Nephron (organoid): ENCODE data around the gene COL1A1.

Experiments
- H3K27ac Mint-ChIP-seq, 3 experiments: 2 replicates each; pipeline ENCODE4 v1.8.0; 2020; ENCODE audit warnings: mixed read lengths in 3 of 3, mild to moderate bottlenecking in 2 of 3, moderate library complexity in 1 of 3
- H3K27me3 Mint-ChIP-seq: 2 replicates; pipeline ENCODE4 v1.8.0; 2021; ENCODE audit warnings: low read depth, mild to moderate bottlenecking, moderate library complexity, mixed read lengths
- H3K36me3 Mint-ChIP-seq: 2 replicates; pipeline ENCODE4 v1.8.0; 2020; ENCODE audit warnings: low read depth, mixed read lengths
- H3K4me1 Mint-ChIP-seq: 2 replicates; pipeline ENCODE4 v1.8.0; 2020; ENCODE audit warnings: mixed read lengths
- H3K4me3 Mint-ChIP-seq, 3 experiments: 2 replicates each; pipeline ENCODE4 v1.8.0; 2020; ENCODE audit warnings: mild to moderate bottlenecking in 3 of 3, mixed read lengths in 3 of 3, moderate library complexity in 2 of 3
- H3K9me3 Mint-ChIP-seq: 2 replicates; pipeline ENCODE4 v1.8.0; 2020; ENCODE audit warnings: mixed read lengths
- TF ChIP-seq, protein P1 (sequence below), 3 experiments: fragments of 200-600 bp; sonication (generic); IDR thresholded peaks; one replicate each; pipeline ENCODE4 v1.5.0; 2021; ENCODE audit warnings: antibody characterized with exemption in 3 of 3; ENCODE audit not compliant: unreplicated experiment in 3 of 3

Gene COL1A1

DNA sequence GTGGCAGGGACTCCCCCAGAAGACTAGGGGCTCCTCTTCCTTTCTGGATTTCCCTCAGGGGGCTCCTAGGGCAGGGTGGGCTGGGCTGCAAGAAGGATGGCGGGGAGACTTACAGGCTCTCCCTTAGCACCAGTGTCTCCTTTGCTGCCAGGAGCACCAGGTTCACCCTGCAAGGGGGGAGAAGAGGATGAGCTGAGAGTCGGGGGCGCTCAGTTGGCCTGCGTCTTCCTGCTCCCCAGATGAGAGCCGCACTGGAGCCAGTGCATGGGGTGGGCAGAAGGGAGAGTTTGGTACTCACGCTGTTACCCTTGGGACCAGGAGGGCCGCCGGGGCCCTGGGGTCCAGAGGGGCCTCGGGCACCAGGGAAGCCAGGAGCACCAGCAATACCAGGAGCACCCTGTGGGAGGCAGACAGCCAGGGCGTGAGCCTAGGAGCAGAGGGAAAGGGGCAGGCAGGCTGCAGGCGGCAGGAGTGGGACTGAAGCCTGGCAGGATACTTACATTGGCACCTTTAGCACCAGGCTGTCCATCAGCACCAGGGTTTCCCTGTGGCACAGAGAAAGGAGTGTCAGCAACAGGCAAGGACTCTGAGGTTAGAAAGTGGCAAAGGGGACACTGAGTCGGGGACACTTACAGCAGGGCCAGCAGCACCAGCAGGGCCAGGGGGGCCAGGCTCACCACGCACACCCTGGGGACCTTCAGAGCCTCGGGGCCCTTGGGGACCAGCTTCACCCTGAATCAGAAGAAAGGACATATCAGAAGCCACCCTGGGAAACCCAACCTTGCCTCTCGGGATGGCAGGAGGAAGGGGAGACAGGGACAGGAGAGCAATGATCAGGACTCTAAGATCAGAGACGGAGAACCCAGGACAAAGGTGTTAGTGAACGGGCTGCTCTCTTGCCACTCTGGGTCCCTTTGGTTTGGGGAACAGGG is 6.2 kb downstream of the COL1A1 start:
- Mint-ChIP-seq H3K36me3 (peaks cover 58% of the 10 kb centered on the region), H3K27me3 (peaks cover 14% of the 10 kb centered on the region), H3K4me1 (peaks cover 65% of the 10 kb centered on the region), H3K9me3 (no peaks in the 10 kb centered on the region), H3K27ac (peak overlapping the region; percentile 62 to 96 (median 86)), H3K4me3 (peak overlapping the region in 2 of 3 experiments; percentile 54 to 89)
- TF ChIP-seq, protein P1, sequence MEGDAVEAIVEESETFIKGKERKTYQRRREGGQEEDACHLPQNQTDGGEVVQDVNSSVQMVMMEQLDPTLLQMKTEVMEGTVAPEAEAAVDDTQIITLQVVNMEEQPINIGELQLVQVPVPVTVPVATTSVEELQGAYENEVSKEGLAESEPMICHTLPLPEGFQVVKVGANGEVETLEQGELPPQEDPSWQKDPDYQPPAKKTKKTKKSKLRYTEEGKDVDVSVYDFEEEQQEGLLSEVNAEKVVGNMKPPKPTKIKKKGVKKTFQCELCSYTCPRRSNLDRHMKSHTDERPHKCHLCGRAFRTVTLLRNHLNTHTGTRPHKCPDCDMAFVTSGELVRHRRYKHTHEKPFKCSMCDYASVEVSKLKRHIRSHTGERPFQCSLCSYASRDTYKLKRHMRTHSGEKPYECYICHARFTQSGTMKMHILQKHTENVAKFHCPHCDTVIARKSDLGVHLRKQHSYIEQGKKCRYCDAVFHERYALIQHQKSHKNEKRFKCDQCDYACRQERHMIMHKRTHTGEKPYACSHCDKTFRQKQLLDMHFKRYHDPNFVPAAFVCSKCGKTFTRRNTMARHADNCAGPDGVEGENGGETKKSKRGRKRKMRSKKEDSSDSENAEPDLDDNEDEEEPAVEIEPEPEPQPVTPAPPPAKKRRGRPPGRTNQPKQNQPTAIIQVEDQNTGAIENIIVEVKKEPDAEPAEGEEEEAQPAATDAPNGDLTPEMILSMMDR (IDR thresholded peaks at IDR 0.05; ENCODE audit: unreplicated experiment in 3 of 3) = no peak

DNA sequence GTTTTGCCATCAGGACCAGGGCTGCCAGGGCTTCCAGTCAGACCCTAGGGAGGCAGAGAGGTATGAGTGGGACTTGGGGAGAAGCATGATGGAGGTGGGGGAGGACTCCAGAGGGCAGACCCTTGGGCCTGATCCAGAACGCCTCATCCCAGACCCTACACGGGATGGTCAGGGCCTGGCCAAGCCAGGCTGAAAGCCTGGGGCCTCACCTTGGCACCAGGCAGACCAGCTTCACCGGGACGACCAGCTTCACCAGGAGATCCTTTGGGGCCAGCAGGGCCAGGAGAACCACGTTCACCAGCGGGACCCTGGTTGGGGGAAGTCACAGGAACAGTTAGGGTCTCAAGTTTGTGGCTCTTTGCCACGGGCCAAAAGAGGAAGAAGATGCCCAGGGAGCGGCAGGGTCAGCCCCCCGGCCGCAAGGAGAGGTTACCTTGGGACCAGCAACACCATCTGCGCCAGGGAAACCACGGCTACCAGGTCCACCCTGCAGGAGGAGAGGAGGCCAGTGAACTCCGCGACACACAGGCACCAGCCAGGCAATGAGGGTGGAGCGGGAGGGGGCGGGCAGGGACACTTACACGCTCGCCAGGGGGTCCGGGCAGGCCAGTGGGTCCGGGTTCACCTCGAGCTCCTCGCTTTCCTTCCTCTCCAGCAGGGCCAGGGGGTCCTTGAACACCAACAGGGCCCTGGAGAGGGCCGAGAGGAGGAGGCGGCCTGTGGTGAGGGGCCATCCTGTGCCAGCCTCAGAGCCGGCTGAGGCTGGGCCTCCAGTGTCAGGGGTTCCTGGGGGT is 7.1 kb downstream of the COL1A1 start:
- Mint-ChIP-seq H3K27me3 (peaks cover 14% of the 10 kb centered on the region), H3K27ac (peak overlapping the region; percentile 22 to 97 (median 86)), H3K9me3 (no peaks in the 10 kb centered on the region), H3K36me3 (peaks cover 58% of the 10 kb centered on the region), H3K4me3 (peak overlapping the region in 1 of 3 experiments; percentile 64), H3K4me1 (peaks cover 64% of the 10 kb centered on the region)
- TF ChIP-seq, protein P1 (IDR thresholded peaks at IDR 0.05; ENCODE audit: unreplicated experiment in 3 of 3) = no peak

DNA sequence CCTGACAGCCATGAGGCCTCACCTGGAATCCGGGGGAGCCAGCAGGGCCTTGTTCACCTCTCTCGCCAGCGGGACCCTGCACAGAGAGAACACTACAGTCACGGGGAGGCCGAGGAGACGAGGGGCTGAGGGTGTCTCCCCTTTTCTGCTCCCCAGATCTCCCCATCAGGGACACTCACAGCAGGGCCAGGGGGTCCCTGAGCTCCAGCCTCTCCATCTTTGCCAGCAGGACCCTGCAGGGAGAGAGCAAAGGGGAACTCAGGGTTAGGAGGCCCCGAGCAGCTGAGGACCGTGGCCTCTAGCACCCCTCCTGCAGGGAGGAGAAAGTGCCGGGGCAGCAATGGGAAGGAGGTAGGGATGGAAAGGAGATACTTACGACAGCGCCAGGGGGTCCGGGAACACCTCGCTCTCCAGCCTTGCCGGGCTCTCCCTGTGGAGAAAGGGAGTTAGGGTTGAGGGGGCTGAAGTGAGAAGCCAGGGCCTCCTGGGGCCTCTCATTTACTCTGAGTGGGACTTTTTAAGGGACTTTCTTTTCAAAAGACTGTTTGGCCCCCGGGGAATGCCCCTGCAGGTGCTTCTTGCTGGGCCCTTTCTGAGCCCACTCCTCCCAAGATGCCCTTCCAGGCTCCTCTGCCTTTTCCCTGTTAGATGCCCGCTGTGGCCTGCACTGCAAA is 8.7 kb downstream of the COL1A1 start:
- peaks cover 65% of the 10 kb centered on the region for H3K4me1 Mint-ChIP-seq
- H3K27ac Mint-ChIP-seq = peak overlapping the region; percentile 70 to 97 (median 86)
- H3K4me3 Mint-ChIP-seq = peak overlapping the region in 1 of 3 experiments; percentile 64
- peaks cover 14% of the 10 kb centered on the region for H3K27me3 Mint-ChIP-seq
- TF ChIP-seq, protein P1 (IDR thresholded peaks at IDR 0.05; ENCODE audit: unreplicated experiment in 3 of 3) = no peak
- no peaks in the 10 kb centered on the region for H3K9me3 Mint-ChIP-seq
- H3K36me3 Mint-ChIP-seq = peaks cover 54% of the 10 kb centered on the region

DNA sequence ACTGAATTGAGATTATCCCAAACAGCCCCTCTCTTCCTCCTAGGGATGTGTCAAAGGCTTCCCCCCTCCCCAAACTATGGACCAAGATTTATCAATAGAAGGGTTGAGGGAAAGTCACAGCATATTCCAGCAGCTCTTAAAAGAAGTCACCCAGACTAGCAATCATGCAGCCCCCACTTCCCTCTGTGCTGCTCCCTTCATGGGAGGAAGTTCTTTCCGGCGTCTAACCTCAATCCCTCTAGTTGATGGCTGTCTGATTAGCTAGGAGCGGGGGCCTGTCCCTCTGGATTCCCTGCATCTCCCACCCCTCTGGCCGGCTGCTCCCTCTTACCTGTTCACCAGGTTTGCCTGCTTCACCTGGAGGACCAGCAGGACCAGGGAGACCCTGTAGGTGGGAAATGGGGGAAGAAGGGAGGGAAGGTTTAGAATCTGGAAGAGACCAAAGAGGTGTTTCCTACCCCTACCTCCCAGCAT is 9.2 kb downstream of the COL1A1 start:
- no peaks in the 10 kb centered on the region for H3K9me3 Mint-ChIP-seq
- TF ChIP-seq, protein P1 (IDR thresholded peaks at IDR 0.05; ENCODE audit: unreplicated experiment in 3 of 3) = no peak
- peaks cover 62% of the 10 kb centered on the region for H3K4me1 Mint-ChIP-seq
- peak overlapping the region in 1 of 3 experiments; percentile 62 for H3K4me3 Mint-ChIP-seq
- peaks cover 50% of the 10 kb centered on the region for H3K36me3 Mint-ChIP-seq
- H3K27ac Mint-ChIP-seq = peak overlapping the region in 2 of 3 experiments; percentile 86 to 97
- H3K27me3 Mint-ChIP-seq = peaks cover 10% of the 10 kb centered on the region

DNA sequence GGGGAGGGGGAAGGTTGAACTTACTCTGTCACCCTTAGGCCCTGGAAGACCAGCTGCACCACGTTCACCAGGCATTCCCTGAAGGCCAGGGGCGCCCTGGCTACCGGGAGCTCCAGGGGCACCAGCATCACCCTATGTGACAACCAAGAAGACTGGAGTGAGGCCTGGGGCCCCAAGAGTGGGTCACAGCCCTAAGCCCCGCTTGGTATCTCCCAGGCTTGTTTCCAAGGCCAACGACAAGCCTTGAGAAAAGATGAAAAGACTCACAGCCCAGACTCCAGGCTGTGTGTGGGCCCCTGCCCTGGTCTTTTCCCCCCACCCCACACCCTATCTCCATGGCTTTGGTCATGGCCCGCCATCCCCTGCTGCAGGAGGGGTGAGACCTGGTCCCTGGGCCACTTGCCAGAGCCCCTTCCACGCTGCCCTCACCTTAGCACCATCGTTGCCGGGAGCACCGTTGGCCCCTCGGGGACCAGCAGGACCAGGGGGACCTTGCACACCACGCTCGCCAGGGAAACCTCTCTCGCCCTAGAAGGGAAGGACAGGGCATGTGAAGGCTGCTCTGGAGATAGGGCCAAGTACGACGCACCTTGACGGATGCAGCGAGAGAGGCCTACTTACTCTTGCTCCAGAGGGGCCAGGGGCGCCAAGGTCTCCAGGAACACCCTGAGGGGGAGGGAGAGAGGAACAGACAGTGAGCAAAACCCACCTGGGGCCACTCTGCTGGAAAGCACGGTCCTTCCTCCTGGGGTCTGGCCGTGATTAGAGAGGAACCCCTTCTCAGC is 9.9 kb downstream of the COL1A1 start:
- peaks cover 7% of the 10 kb centered on the region for H3K27me3 Mint-ChIP-seq
- peaks cover 48% of the 10 kb centered on the region for H3K36me3 Mint-ChIP-seq
- H3K4me1 Mint-ChIP-seq = peaks cover 59% of the 10 kb centered on the region
- no peaks in the 10 kb centered on the region for H3K9me3 Mint-ChIP-seq
- H3K4me3 Mint-ChIP-seq = peak overlapping the region in 1 of 3 experiments; percentile 62
- H3K27ac Mint-ChIP-seq = peak overlapping the region in 2 of 3 experiments; percentile 86 to 98
- TF ChIP-seq, protein P1 (IDR thresholded peaks at IDR 0.05; ENCODE audit: unreplicated experiment in 3 of 3) = no peak
